22Rv1 (cell line): ENCODE results near the gene ARMC2.
"Not testable (repeated sequence)": the region's sequence is repeated elsewhere in the genome, so short reads cannot be mapped to it uniquely, and the experiment has no call there.

ENCODE experiments used
- H3K27ac ChIP-seq: fragments of 450-650 bp; 2 replicates; pipeline ENCODE4 v1.5.1; 2017
- ZFX ChIP-seq: fragments of 450-650 bp; IDR thresholded peaks from 2 replicates; pipeline ENCODE4 v1.6.1; 2017; ENCODE audit warnings: antibody characterized with exemption, borderline replicate concordance
- TF ChIP-seq, protein P1 (sequence below): fragments of 450-650 bp; IDR thresholded peaks from 2 replicates; pipeline ENCODE4 v1.5.1; 2017; ENCODE audit warnings: mild to moderate bottlenecking

Gene ARMC2

GRCh38 chr6:108810057-108810643 is 38.1 kb upstream of the ARMC2 start:
- TF ChIP-seq, protein P1, sequence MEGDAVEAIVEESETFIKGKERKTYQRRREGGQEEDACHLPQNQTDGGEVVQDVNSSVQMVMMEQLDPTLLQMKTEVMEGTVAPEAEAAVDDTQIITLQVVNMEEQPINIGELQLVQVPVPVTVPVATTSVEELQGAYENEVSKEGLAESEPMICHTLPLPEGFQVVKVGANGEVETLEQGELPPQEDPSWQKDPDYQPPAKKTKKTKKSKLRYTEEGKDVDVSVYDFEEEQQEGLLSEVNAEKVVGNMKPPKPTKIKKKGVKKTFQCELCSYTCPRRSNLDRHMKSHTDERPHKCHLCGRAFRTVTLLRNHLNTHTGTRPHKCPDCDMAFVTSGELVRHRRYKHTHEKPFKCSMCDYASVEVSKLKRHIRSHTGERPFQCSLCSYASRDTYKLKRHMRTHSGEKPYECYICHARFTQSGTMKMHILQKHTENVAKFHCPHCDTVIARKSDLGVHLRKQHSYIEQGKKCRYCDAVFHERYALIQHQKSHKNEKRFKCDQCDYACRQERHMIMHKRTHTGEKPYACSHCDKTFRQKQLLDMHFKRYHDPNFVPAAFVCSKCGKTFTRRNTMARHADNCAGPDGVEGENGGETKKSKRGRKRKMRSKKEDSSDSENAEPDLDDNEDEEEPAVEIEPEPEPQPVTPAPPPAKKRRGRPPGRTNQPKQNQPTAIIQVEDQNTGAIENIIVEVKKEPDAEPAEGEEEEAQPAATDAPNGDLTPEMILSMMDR = no peak
- TF ChIP-seq ZFX = no peak
- no peak overlapping the region for H3K27ac ChIP-seq

DNA sequence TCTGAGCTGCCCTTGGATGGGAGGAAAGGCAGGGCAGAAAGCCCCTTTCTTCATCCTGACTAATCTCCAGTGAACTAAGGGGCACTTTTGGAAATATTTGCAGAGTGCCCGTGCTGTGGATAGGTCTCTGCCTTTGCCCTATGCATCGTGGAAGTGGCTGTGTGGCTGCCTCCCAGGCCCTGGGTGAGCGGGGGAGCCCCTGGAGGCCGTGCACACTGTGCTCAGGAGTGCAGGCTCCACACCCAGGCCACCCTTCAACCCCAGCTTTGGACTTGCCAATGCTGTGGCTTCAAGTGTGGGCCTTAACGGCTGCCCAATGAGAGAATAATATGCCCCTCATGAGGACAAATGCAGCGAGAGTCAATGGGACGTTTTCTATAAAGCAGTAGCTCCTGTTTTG is 36.7 kb upstream of the ARMC2 start:
- TF ChIP-seq ZFX = no peak
- TF ChIP-seq, protein P1 = no peak

GRCh38 chr6:108813218-108813617 is 35.0 kb upstream of the ARMC2 start:
- not testable (repeated sequence) for H3K27ac ChIP-seq

More for the DNA sequence above, 36.7 kb upstream of the ARMC2 start:
- no peak overlapping the region for H3K27ac ChIP-seq

- not testable (repeated sequence) for H3K27ac ChIP-seq
Measured at GRCh38 chr6:108817276-108817675, 30.9 kb upstream of the ARMC2 start.

- no peak overlapping the region for H3K27ac ChIP-seq
- TF ChIP-seq, protein P1 = no peak
- no peak for TF ChIP-seq ZFX
Measured at GRCh38 chr6:108820006-108820405, 28.2 kb upstream of the ARMC2 start.

GRCh38 chr6:108822401-108822800 is 25.8 kb upstream of the ARMC2 start:
- TF ChIP-seq, protein P1 = no peak
- TF ChIP-seq ZFX = no peak
- no peak overlapping the region for H3K27ac ChIP-seq

DNA sequence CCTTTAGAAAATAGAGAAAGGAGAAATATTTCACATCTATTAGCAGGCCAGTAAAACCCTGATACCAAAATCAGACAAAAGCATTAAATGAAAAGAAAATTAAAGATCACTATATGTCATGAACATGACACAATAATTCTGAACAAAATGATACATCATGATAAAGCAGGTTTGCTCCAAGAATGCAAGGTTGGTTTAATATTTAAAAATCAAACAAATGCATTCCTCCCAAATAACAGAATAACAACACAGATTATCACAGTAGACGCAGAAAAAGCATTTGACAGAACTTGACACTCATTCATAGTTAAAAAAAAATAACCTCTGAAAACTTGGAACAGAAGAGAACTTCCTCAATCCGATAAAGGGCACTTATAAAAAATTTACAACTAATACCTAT is 22.9 kb upstream of the ARMC2 start:
- no peak overlapping the region for H3K27ac ChIP-seq
- TF ChIP-seq, protein P1 = no peak
- no peak for TF ChIP-seq ZFX

- no peak overlapping the region for H3K27ac ChIP-seq
- TF ChIP-seq ZFX = no peak
- TF ChIP-seq, protein P1 = no peak
Measured at GRCh38 chr6:108831104-108831503, 17.1 kb upstream of the ARMC2 start.
